HG03097 (cell line): ENCODE results near the gene FBXW7.

Experiments used
- ATAC-seq: cut with Tn5 transposase; IDR thresholded peaks from one replicate; pipeline ENCODE4 v1.9.1; 2021; ENCODE audit not compliant: unreplicated experiment, low FRiP score

FBXW7 gene

DNA sequence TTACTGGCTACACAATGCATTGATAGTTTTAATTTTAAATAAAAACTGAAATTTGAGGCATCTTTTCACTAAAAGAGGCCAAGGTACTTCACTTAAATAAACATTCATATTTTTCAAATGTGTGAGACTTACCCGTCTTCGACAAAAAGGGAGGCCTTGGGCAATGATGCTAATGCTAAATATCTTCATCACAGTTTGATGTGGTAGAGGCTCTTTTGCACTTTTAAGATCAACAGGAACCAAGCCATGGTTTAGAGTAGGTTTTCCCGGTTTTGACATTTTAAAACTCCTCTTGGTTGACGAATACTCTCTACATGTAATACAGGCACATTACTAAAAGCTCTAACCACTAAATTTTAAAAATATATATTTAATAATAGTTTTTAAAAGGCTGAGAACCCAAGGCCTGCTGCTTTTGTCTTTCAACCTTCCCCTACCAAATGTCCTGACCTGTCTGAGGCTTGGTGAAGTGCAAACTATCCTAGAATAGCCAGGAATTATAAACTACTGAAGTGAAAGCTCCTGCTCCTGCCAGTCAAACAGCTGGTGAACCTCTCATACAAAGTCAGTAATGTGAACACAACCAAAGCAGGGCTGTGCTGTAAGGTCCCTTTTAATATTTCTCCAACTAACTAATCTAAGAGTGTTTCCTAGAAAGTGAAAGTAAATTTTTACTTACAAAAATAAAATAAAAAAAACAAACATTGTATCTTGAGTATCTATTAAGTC, 153.7 kb downstream of the FBXW7 start:
- peak; percentile 58 for ATAC-seq

DNA sequence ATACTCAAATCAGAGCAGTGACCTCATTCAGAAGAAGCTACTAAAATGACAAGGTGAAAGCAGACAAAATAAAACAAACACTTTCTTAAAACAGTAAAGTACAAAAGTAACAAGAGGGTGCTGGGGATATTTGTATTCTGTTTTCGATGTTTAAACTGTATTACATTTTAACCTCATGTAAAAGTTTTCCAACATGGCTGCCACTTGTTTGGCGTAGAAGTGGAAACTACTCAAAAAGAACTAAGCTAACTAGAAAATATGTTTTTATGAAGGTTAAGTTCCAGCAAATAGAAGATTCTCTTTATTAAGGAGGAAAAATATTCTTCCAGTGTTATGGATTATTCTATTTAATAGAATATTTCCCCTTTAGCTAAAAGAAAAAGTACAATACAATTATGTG, 155.0 kb downstream of the FBXW7 start:
- no peak for ATAC-seq

DNA sequence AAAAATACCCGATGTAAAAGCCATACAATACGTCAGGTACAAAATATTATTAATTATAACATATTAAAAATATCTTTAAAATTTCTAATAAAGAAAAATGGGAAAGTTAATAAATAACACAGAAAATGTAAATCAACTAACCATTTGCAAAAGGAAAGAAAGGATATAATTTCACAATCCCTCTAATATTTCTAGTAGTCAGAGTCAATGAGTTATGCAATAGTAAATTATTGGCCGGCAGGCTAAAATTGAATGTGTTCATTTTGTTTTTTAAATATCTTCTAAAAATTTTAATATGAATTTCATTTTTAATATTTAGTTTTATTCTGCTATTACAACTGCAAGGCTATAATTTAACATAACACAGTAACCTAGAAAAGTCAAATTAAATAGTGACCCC, 155.7 kb downstream of the FBXW7 start:
- no peak for ATAC-seq

DNA sequence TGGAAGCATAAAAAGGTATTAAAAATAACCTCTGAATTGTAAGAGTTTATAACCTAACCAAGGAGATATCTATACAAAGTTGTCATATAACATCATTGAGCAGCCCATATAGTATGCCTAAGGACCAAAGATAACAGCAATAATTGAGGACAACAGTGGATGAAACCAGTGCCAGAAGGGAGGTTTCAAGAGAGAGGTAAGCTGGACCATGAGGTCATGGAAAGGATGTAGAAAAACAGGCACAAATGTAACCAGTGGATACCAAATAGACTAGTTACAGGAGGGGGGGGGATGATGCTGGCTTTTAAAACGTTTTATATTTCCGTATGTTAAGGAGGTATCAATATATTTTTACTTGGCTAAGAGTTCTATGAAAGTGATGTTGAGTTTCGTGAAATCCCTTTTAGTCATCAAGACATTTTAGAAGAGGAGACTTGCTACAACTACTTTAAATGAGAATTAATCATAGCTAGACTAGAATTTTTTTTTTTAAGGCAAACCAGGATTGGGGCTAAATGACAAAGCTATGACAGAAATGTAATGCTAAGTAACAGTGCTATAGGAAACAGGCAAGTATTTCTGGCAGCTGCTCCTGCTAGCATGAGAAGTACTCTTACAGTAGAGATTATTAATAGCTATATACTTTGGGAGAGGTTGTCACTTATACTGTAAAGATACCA, 161.1 kb downstream of the FBXW7 start:
- no peak for ATAC-seq

DNA sequence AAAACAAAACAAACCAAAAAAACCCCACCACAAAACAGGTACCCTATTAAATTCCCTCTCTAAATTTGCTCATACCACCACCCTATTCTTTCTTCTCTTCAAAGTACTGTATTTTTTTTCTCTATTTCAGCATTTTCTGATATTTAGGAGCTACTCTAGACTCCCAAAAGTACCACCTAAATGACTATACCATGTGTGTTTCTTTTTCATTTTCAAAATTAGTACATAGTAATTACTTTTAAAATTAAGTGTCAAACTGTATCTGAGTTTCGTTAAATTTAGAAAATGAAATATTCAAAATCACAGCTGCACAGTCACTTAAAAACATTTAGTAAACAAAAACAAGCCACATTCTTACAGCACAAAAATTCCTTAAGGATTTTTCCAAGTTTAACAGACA, 161.7 kb downstream of the FBXW7 start:
- no peak for ATAC-seq

DNA sequence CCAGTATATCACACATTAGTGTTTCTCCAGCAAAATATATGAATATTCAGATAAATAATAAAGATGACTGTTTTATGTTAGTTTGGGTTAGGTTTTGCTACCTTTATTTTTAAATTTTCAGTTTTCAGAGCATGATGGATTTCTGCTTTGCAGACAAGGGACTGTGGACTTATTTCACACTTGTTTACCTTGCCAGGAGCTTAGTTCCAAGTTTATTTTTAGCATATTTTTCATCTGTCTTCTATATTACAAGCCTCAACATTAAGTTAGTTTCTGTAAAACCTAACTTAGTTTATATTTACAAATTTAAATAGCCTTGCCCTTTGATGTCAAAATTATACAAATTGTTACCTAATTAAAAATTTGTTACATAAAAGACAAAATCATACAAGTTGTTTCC, 163.4 kb downstream of the FBXW7 start:
- no peak for ATAC-seq

DNA sequence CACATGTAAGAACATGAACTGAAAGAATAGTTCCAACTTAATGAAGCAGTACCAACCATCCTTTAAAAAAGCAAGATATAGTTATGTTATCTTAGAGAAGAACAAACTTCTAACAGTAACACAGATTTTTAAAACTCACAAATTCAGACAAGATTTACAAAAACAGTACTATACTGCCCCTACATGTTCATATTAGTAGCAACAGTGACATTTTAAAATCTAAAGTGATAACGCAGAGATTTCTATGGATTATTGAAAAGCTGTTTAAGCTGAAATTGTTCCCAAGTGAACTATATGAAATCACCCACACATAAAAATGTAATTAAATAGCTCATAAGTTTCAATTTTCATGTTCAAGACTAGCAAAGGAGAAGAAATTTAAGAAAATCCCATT, 166.0 kb downstream of the FBXW7 start:
- ATAC-seq: no peak

DNA sequence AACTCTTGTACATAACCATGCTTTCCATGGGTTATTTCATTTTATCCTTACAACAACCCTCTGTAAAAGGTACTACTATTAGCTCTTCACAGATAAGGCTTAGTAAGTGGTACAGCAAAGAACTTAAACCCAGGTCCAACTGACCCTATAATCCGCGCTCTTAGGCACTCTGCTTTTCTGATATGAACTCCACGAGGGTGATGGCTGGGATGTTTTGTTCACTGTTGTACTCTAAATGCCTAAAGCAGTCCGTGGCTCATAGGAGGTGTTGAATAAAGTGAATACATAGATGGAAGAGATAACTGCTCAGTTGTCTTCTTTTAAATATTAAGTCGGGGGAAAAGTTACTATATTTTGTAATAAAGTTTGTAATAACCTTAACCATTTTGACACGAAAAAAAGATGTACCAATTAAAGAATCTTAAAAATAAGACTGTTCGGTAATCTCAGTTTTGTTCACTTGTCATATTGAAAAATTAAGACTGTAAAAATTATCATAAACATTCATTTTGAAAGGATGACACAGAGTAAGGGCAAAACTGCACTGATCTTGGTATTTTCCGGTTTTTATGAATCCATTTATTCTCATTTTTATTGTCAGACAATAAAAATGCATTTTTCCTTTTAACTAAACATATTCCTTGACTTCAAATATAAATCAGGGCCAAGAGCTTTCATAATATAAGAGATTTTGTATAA, 166.5 kb downstream of the FBXW7 start:
- no peak for ATAC-seq

DNA sequence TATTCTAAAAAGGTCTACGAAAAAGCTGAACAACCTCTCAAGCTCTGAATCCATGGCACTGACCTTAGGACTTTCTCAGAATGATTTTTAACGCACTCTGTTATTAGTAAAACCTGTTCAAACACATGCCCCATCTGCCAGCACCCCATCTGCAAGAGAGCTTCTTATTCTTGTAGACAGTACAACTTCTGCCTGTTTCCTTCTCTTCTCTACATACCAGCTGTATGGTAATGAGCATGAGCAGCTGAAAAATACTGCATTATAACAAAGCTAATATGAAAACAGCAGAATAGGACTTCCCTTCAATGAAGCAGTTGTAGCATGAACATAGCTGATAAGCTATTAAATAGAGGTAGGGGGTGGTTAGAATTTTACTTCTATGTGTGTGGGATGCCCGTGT, 167.9 kb downstream of the FBXW7 start:
- ATAC-seq: no peak

DNA sequence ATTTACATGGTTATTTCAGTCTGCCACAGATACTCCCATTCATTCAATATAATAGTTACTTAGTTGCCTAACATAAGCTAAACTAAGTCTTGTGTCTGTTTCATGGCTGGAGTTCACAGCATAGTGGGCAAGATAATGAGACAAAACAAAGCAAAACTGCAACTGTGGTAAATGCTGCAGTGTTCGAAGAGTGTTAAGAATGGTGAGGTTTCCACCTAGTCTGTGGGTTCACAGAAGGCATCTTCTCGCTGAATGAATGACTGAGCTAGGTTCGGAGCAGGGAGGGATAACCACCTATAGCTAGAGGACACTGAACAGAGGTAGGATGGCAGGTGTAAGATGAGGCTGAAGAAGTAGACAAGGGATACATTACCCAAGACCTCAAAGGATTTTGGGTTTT, 171.0 kb downstream of the FBXW7 start:
- no peak for ATAC-seq

DNA sequence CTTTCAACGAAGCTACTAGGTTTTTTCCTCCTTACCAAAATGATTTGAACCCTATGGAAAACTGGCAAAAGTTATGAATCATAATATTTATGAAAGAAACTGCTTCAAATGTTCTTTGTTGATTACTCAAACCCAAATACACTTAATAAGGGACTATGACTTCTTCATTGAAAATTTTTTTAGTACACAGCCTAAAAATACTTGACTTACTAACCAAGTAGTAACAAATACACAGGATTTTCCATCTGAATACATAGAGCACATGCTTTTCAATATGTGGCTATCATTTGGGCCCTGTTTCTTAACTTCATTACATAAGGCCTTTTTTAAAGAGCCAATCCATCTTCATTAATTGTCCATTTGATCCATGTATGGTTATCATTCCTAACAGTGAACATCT, 171.5 kb downstream of the FBXW7 start:
- no peak for ATAC-seq

DNA sequence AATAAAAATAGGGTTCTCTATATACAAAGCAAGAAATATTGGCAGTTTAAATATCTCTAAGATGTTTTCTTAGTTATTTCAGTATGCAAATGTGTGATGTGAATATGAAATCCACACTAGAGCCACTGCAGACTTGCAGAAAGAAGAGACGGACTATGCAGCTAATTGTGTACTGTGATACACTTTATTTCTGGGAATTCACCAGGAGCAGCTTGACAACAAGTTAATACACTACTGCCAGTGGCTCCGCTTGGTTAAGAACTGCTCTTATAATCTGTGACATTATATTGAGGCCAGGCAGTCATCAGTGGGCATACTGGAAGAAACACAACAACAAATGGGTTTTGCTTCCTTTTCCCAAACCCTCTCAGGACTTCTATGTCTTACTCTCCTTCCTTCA, 172.0 kb downstream of the FBXW7 start:
- ATAC-seq: no peak

DNA sequence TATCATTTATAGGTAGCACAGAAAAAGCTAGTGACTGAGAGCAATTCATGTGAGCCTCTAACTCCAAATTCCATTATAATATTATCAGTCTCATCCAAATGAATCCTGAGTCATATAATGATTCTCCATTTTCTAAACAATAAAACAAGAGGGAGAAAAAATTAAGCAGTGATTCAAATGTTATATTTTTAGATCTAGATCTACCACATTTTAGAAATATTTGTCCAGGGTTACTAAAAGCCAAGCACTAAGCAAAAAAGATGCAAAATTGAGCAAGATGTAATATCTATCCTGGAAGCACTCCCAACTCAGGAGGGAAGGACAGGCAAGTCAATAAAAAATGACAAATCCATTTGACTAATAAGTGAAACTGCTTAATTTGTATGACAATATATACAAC, 172.8 kb downstream of the FBXW7 start:
- ATAC-seq: no peak

DNA sequence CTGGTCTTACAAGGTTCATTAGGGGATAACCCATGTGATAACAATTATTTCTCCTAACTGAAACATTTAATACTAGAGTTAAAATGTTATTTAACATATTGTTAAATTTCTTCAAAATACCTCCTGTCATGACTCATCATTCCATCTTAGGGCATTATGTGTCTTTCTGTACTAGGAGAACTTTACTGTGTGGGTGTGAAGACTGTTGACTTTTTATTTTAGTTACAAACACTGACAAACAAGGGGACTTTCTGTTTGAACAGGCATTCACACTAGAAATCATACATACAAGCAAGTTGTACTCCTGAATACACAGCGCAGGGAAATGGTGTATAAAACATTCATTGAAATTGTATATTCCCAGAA, 175.9 kb downstream of the FBXW7 start:
- ATAC-seq: no peak

DNA sequence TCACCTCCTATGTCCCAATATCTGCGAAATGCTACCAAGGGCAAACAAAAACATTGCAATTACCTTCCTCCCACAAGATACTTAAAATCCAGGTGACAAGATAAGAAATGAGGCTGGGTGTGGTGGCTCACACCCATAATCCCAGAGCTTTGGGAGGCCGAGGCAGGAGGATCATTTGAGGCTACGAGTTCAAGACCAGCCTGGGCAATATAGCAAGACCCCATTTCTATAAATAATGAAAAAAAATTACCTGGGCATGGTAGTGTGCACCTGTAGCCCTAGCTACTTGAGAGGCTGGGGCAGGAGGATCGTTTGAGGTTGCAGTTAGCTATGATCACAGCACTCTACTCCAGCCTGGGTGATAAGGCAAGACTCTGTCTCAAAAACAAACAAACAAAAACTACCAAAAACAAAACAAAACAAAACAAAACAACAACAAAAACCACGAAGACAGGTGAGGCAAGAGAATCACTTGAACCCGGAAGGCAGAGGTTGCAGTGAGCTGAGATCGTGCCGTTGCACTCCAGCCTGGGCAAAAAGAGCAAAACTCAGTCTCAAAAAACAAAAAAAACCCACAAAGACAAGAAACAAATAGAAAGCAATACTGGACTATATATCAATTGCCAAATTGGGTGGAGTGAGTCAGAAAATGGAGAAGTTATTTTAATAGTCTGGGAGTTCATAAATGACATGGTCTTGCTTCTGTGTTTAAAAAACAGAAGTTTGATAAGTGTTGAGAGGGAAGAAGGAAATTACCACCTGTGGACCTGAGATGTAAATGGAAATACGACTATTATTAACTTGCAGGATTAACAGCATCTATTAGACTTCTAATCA, 176.5 kb downstream of the FBXW7 start:
- no peak for ATAC-seq

DNA sequence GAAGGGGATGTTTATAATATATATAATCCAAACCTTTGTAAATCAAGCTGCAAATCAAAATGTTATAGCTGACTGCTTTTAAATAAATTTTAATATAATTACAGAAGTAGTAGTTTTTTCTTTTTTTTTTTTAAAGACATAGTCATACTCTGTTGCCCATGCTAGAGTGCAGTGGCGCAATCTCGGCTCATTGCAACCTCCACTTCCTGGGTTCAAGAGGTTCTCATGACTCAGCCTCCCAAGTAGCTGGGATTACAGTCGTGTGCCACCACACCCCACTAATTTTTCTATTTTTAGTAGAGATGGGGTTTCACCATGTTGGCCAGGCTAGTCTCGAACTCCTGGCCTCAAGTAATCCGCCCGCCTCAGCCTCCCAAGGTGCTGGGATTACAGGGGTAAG, 178.7 kb downstream of the FBXW7 start:
- no peak for ATAC-seq

DNA sequence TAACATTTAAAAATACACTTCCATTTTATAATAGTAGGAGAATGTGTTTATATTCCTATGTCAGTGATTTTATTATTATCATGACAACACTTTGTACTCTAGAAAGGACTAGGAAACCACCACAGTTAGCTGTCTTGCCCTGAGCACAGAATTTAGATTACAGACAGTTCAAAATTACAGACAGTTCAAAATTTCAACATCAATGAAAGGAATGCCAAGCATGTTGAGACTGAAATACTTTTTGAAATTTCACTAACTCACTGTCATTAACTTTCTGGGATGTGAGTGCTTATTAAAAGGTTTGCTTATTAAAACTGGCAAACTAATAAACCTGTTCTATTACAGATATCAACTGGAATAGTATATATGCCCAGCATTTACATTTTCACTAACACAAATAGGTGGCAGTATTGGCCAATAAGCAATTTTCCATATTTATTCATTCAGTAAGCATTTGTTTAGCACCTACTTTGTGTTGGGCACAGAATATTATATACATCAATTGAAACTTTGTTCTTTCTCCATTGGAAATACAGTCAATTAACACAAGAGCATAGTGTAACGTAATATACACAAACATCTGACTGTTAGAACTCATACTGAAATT, 179.4 kb downstream of the FBXW7 start:
- ATAC-seq: no peak

DNA sequence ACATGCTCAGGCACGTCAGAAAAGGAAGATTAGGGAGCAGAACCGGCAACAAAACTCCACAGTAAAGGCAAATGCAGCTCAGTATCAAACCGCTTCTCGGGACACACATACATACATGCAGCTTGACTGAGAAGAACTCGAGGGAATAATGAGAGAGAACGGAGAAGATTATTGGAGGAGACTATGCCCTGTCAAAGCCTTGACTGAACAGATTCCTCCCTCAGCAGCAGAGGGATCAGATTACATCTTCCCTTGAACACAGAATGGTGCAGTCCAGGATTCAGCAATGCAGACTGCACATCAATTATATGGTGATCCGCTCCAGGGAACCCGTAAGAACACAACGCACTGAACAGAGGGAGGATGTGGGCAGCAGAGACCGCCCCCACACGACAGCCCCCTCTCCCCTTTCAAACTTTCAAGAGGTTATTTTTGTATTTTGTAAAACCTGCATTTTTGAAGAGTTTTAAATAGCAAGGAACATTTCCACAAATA, 183.2 kb downstream of the FBXW7 start:
- ATAC-seq: peak; percentile 71

DNA sequence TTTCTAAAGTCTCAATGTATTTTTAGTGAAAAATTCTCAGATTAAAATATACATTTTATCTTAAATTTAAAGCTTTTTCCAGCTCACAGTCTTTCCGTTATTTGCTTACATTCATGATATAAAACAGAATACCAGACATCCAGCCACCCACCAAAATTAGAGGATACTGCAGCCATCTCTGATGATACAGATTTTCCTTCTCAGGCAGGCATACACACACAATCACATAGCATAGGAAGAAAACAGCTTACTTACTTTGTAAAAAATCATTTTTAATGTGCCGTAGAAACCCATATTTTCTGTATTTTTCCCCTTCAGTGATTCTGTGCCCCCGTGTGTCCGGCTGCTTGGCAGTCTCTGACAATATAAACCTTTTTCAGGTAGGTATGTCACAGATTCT, 183.7 kb downstream of the FBXW7 start:
- ATAC-seq: peak; percentile 9

DNA sequence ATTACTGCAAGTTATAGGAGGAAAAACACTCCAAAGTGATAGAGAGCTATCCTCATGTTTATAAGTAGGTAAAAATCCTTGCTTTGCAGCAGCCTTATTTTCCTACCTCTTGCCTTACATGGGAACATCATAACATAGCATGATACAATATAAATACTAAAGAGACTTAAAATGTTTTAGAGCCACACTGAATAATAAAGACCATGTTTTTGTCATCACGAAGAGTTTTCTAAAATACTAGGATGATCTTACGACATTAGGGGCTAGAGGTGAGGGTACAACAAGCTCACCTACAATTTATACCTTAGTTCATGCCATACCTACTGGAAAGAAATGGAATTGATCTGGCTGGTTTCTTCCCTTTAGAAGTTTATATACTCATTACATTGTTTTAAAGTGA, 184.8 kb downstream of the FBXW7 start:
- no peak for ATAC-seq

DNA sequence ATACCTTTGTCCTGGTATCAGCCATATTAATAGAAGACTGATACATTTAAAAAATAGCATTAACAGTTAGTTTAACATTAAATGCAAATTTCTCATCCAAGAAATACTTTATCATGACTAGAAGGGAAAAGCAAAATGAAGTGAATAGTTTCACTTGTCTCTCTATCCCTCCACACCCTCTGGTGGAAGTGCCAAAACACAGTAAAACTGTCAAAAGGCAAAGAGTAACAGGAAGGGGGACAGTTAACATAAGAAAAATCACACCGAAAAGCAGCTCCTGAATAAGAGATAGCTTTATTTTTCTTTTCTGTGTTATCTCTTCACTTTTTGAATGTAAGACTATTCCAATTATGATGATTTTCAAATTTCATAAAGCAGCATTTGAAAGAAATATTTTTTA, 187.2 kb downstream of the FBXW7 start:
- no peak for ATAC-seq
